Liver (tissue), 9 donors: ENCODE measurements around the gene ATP6V1F. TPM values are rescaled to one million over a fixed set of nuclear protein-coding genes. Genes with fewer than 3 reads are reported as not detected.
A peak's percentile ranks its signal among the peaks of the same experiment; 100 is the strongest.

ENCODE experiments used
- DNase-seq: peaks from one replicate; pipeline ENCODE4 v3.0.0-alpha.2; 2017; ENCODE audit warnings: low spot score
- H3K27ac ChIP-seq, 2 donors: one replicate each; pipeline ENCODE4 v1.7.0; 2013; ENCODE audit warnings: inconsistent platforms in 2 of 2, low read length in 2 of 2, control low read depth in 1 of 2, low read depth in 1 of 2, mild to moderate bottlenecking in 1 of 2
- H3K27me3 ChIP-seq, 4 donors: one replicate each; pipeline versions ENCODE4 v1.6.1 to v1.7.0; 2013; ENCODE audit warnings: low read length in 3 of 4, inconsistent platforms in 1 of 4, mild to moderate bottlenecking in 1 of 4, moderate library complexity in 1 of 4; ENCODE audit not compliant: control insufficient read depth in 4 of 4, insufficient read depth in 4 of 4
- H3K36me3 ChIP-seq, 4 donors: one replicate each; pipeline versions ENCODE4 v1.6.1 to v1.7.0; 2013; ENCODE audit warnings: low read length in 3 of 4, mild to moderate bottlenecking in 3 of 4, low read depth in 1 of 4, moderate library complexity in 1 of 4; ENCODE audit not compliant: control insufficient read depth in 4 of 4, insufficient read depth in 3 of 4
- H3K4me1 ChIP-seq, 4 donors: one replicate each; pipeline versions ENCODE4 v1.6.1 to v1.7.0; 2013; ENCODE audit warnings: low read length in 3 of 4, mild to moderate bottlenecking in 3 of 4, moderate library complexity in 1 of 4; ENCODE audit not compliant: control insufficient read depth in 4 of 4, insufficient read depth in 4 of 4
- H3K4me3 ChIP-seq, 3 donors: one replicate each; pipeline versions ENCODE4 v1.6.1 to v1.7.0; 2013; ENCODE audit warnings: low read length in 3 of 3, control low read depth in 1 of 3, low read depth in 1 of 3, mild to moderate bottlenecking in 1 of 3
- H3K9ac ChIP-seq, 2 donors: one replicate each; pipeline ENCODE4 v1.7.0; 2013; ENCODE audit warnings: low read length in 2 of 2, mild to moderate bottlenecking in 2 of 2, moderate library complexity in 2 of 2, control low read depth in 1 of 2, low read depth in 1 of 2
- H3K9me3 ChIP-seq, 4 donors: one replicate each; pipeline versions ENCODE4 v1.6.1 to v1.7.0; 2013; ENCODE audit warnings: low read length in 3 of 4; ENCODE audit not compliant: control insufficient read depth in 4 of 4
- CTCF ChIP-seq: fragments of 150-350 bp; IDR thresholded peaks from 2 replicates; pipeline ENCODE4 v1.5.1; 2017; ENCODE audit warnings: improper control_type of control experiment, low read depth, low read length; ENCODE audit not compliant: missing input control
- EGR1 ChIP-seq, 2 donors: IDR thresholded peaks; 2 replicates each; pipeline ENCODE4 v1.6.1; 2016 to 2018; ENCODE audit warnings: antibody characterized with exemption in 2 of 2, low read depth in 2 of 2
- FOXA1 ChIP-seq: IDR thresholded peaks from 2 replicates; pipeline ENCODE4 v1.6.1; 2016; ENCODE audit warnings: antibody characterized with exemption
- FOXA2 ChIP-seq: IDR thresholded peaks from 2 replicates; pipeline ENCODE4 v1.6.1; 2016; ENCODE audit warnings: antibody characterized with exemption
- GABPA ChIP-seq, 2 donors: IDR thresholded peaks in 1 of 2; conservative IDR thresholded peaks in 1 of 2; 2 replicates each; pipeline ENCODE4 v1.6.1; 2016; ENCODE audit warnings: antibody characterized with exemption in 2 of 2, mild to moderate bottlenecking in 1 of 2, moderate library complexity in 1 of 2
- HNF4A ChIP-seq, 2 donors: conservative IDR thresholded peaks; 2 replicates each; pipeline ENCODE4 v1.6.1; 2016; ENCODE audit warnings: antibody characterized with exemption in 2 of 2, mild to moderate bottlenecking in 2 of 2
- JUND ChIP-seq, 2 donors: IDR thresholded peaks; 2 replicates each; pipeline ENCODE4 v1.6.1; 2016; ENCODE audit warnings: antibody characterized with exemption in 2 of 2
- MAX ChIP-seq: IDR thresholded peaks from 2 replicates; pipeline ENCODE4 v1.6.1; 2016; ENCODE audit warnings: antibody characterized with exemption
- NR2F2 ChIP-seq: IDR thresholded peaks from 2 replicates; pipeline ENCODE4 v1.6.1; 2016; ENCODE audit warnings: antibody characterized with exemption
- RAD21 ChIP-seq, 2 donors: IDR thresholded peaks; 2 replicates each; pipeline ENCODE4 v1.6.1; 2016; ENCODE audit warnings: antibody characterized with exemption in 2 of 2, mild to moderate bottlenecking in 2 of 2
- SP1 ChIP-seq: IDR thresholded peaks from 2 replicates; pipeline ENCODE4 v1.6.1; 2018; ENCODE audit warnings: antibody characterized with exemption, mild to moderate bottlenecking
- TAF1 ChIP-seq: conservative IDR thresholded peaks from 2 replicates; pipeline ENCODE4 v1.6.1; 2016; ENCODE audit warnings: antibody characterized with exemption, mild to moderate bottlenecking
- YY1 ChIP-seq: IDR thresholded peaks from 2 replicates; pipeline ENCODE4 v1.6.1; 2016; ENCODE audit warnings: antibody characterized with exemption, mild to moderate bottlenecking
- WGBS: extraction: QIAGEN DNeasy Blood & Tissue Kit; methylation state at CpG from one replicate; pipeline ENCODE4 v1.1.7; 2013; 5-methylcytosine and 5-hydroxymethylcytosine counted together
- polyA plus RNA-seq, 2 donors: library from polyadenylated mRNA; stranded (reverse) in 1 of 2; unstranded in 1 of 2; fragments of 200-250 nt in 1 of 2; fragments of >200 nt in 1 of 2; fragmentation: Nextera tagmentation in 1 of 2; extraction: Ambion mirVana in 1 of 2; gene quantifications; one replicate each; pipeline versions ENCODE4 v1.2.1 to v1.2.3, GENCODE V29; 2013 to 2015
- total RNA-seq, 2 donors: library from RNA; depleted of rRNA; stranded (reverse); fragments of >200 nt; gene quantifications; one replicate each; pipeline ENCODE4 v1.2.3, GENCODE V29; 2014
- TF ChIP-seq, protein P1 (sequence below): IDR thresholded peaks from 2 replicates; pipeline ENCODE4 v1.6.1; 2016; ENCODE audit warnings: antibody characterized with exemption
- TF ChIP-seq, protein P2 (sequence below): IDR thresholded peaks from 2 replicates; pipeline ENCODE4 v1.6.1; 2016; ENCODE audit warnings: antibody characterized with exemption, mild to moderate bottlenecking
- donor health status: healthy.
- donor health status: healthy.
- donor health status: healthy.
- donor health status: healthy.
- donor health status: healthy.

The ATP6V1F gene
- total and polyA plus RNA-seq, 4 donors, result 23.1 to 111 (median 47.1) TPM

- TF ChIP-seq FOXA1, result no peak
- no peak for TF ChIP-seq CTCF
- TF ChIP-seq JUND (IDR thresholded peaks at IDR 0.05), result no peak
- TF ChIP-seq EGR1 (IDR thresholded peaks at IDR 0.05; ENCODE audit: low read depth in 2 of 2), result no peak
- TF ChIP-seq NR2F2, result no peak
- TF ChIP-seq SP1, result no peak
- TF ChIP-seq FOXA2, result no peak
- TF ChIP-seq MAX, result no peak
- TF ChIP-seq TAF1, result no peak
- no peak for TF ChIP-seq RAD21 (IDR thresholded peaks at IDR 0.05)
- no peak for TF ChIP-seq YY1
- TF ChIP-seq, protein P1, sequence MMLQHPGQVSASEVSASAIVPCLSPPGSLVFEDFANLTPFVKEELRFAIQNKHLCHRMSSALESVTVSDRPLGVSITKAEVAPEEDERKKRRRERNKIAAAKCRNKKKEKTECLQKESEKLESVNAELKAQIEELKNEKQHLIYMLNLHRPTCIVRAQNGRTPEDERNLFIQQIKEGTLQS, result no peak
- TF ChIP-seq, protein P2, sequence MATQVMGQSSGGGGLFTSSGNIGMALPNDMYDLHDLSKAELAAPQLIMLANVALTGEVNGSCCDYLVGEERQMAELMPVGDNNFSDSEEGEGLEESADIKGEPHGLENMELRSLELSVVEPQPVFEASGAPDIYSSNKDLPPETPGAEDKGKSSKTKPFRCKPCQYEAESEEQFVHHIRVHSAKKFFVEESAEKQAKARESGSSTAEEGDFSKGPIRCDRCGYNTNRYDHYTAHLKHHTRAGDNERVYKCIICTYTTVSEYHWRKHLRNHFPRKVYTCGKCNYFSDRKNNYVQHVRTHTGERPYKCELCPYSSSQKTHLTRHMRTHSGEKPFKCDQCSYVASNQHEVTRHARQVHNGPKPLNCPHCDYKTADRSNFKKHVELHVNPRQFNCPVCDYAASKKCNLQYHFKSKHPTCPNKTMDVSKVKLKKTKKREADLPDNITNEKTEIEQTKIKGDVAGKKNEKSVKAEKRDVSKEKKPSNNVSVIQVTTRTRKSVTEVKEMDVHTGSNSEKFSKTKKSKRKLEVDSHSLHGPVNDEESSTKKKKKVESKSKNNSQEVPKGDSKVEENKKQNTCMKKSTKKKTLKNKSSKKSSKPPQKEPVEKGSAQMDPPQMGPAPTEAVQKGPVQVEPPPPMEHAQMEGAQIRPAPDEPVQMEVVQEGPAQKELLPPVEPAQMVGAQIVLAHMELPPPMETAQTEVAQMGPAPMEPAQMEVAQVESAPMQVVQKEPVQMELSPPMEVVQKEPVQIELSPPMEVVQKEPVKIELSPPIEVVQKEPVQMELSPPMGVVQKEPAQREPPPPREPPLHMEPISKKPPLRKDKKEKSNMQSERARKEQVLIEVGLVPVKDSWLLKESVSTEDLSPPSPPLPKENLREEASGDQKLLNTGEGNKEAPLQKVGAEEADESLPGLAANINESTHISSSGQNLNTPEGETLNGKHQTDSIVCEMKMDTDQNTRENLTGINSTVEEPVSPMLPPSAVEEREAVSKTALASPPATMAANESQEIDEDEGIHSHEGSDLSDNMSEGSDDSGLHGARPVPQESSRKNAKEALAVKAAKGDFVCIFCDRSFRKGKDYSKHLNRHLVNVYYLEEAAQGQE, result no peak
- no peak for TF ChIP-seq HNF4A (conservative IDR thresholded peaks at IDR 0.05)
- TF ChIP-seq GABPA (IDR thresholded peaks at IDR 0.05 in 1 of 2, conservative IDR thresholded peaks at IDR 0.05 in 1 of 2), result no peak
- Histone ChIP-seq H3K27ac (no peak overlapping the region), H3K9ac (no peak overlapping the region), H3K4me3 (no peak overlapping the region), H3K4me1 (peaks cover 13 to 18% (median 15%) of the 10 kb centered on the region in 4 donors), H3K27me3 (no peaks in the 10 kb centered on the region), H3K9me3 (no peaks in the 10 kb centered on the region), H3K36me3 (no peaks in the 10 kb centered on the region)
- no peak for DNase-seq
- WGBS, result 88% methylated on average over 9 of the region's 9 CpGs
Measured at GRCh38 chr7:128873234-128873633, 10.6 kb downstream of the ATP6V1F start.

- Histone ChIP-seq H3K4me1 (peaks cover 5 to 7% (median 7%) of the 10 kb centered on the region in 4 donors), H3K27ac (no peak overlapping the region), H3K27me3 (no peaks in the 10 kb centered on the region), H3K36me3 (no peaks in the 10 kb centered on the region), H3K9me3 (no peaks in the 10 kb centered on the region), H3K9ac (no peak overlapping the region), H3K4me3 (no peak overlapping the region)
- TF ChIP-seq HNF4A (conservative IDR thresholded peaks at IDR 0.05) (peak; percentile 21 to 23), TAF1 (no peak)
- WGBS, result 73% methylated on average over 22 of the region's 22 CpGs
- DNase-seq, result peak; percentile 58
Measured at GRCh38 chr7:128874140-128875031, 11.7 kb downstream of the ATP6V1F start.
